GM18511 (cell line): Measurements from ENCODE around the gene HRAS.
A peak's percentile ranks its signal among the peaks of the same experiment; 100 is the strongest.
"Not testable (repeated sequence)": the region's sequence is repeated elsewhere in the genome, so short reads cannot be mapped to it uniquely, and the experiment has no call there.

ENCODE experiments used
- ATAC-seq: cut with Tn5 transposase; IDR thresholded peaks from one replicate; pipeline ENCODE4 v1.9.1; 2021; ENCODE audit warnings: mild to moderate bottlenecking, moderate library complexity; ENCODE audit not compliant: unreplicated experiment

HRAS gene

GRCh38 chr11:535519-536454, at the start of gene HRAS:
Gene HRAS, minus strand, starts transcription at chr11:535576.
- peak; percentile 74 for ATAC-seq

DNA sequence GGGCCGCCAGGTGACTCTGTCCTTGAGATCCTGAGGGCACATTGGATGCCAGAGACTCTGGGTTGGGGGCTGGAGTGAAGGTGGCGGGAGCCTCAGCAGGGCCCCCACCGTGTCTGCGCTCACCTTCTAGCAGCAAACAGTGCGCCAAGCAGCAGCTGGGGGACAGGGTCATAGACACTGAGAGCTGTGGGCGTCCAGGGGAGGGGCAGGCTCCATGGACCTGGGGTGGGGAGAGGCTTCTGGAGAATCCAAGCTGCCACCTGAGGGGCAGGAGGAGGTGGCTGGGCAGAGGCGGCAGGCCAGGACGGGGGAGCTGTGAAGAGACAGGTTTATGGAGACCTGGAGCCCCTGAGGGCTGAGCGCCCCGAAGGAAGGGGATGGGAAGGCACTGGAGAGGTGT, 48.9 kb upstream of the HRAS start:
- ATAC-seq = no peak

- no peak for ATAC-seq
Measured at GRCh38 chr11:581752-582151, 46.4 kb upstream of the HRAS start.

- no peak for ATAC-seq
Measured at GRCh38 chr11:581342-581741, 46.0 kb upstream of the HRAS start.

DNA sequence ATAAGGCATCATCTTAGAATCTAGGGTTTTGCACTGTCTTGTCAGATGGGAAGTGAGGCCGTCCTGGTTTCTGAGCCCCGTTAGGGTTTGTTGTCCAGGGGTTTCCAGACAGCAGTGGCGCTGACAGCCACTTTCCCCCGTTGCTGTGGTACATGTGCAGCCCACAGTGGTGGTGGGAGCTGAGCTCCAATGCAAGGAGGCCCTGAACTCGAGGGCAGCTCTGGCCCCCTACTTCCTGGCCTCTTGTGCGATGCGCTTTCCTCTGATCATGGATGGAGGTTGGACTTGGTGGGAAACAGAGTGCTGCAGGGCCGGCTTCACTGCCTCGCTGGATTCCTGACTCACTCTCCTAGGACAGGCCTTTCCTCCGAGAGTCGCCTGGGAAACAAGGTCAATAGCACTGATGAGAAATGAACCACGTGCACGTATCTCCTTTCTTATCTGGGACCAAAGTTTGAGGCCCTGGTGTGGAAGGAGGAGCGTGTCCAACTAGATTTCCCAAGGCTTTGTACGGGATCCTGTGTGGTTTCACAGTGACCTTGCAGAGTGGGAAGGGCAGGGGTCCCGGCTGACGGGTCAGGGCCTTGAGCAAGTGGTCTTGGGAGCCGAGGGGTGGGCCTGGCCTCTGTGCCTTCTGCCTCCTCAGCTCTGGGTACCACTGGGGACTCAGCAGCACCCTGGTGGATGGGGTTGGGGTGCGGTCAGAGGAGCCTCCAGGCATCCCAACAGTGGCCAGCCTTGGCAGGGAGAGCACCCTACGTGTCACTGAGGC, 44.6 kb upstream of the HRAS start:
- no peak for ATAC-seq

DNA sequence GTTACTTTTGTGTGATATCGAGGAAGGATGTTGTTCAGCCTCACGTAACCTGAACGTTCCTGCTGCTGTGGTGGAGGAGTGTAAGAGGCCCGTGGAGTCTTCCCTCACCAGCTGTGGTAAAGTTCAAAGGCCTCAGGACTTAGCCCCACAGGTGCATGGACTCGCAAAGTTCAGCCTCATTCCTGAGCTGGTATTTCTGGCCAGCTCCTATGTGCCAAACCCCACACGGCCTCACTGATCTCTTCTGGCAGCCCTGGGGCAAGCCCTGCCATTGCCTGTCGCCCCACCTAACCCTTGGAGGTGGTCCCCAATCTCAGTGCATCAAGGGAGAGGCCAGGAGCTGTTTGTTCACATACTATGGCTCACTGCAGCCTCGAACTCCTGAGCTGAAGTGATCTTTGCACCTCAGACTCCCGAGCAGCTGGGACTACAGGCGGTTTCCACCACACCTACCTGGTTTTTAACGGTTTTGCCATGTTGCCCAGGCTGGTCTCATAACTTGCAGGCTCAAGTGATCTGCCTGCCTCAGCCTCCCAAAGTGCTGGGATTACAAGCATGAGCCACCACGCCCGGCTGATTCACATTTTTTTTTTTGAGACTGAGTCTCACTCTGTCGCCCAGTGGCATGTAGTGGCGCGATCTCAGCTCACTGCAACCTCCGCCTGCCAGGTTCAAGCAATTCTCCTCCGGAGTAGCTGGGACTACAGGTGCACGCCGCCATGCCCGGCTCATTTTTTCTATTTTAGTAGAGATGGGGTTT, 43.1 kb upstream of the HRAS start:
- ATAC-seq = no peak

GRCh38 chr11:577611-577894, 42.2 kb upstream of the HRAS start:
- no peak for ATAC-seq

DNA sequence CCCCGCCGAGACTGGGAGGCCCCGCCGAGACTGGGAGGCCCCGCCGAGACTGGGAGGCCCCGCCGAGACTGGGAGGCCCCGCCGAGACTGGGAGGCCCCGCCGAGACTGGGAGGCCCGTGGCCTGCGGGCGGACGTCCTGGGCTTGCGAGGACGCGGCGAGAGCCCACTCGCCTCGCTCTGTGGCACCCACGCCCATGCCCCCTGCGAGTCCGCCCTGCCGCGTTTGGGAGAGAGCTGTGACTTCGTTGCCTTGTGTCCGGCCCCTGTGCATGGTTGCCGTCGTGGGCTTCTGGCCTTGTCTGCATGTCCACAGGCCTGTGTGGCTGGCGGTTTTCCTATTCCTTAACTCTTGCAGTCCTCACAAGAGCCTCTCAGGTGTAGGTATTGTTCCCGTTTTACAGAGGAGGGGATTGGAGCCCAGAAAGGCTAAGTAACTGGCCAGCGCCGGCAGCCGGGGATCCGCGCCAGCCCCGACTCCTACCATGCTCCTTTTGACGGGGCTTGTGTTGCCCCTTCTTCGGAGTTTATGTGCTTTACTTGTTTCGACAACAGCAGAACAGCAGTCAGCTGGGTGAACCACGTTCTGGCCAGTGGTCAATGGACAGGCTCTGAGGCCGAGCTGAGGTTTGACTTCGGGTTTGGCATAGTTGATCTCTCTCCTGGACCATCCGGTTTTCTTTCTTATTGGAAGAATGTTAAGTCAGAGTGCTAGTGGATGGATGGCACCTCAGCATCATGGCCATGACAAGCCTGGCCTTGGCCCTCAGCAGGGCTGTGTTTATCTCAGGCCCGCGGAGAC, 41.6 kb upstream of the HRAS start:
- ATAC-seq = no peak

GRCh38 chr11:575996-576768, 40.8 kb upstream of the HRAS start, which contains the start of gene PHRF1:
Gene PHRF1, plus strand, starts transcription at chr11:576470. Its CDS starts 5,043 bp downstream, at chr11:581513.
- ATAC-seq = peak; percentile 85

- ATAC-seq = peak; percentile 51
Measured at GRCh38 chr11:575313-575995, 40.1 kb upstream of the HRAS start.

- peak; percentile 14 for ATAC-seq
Measured at GRCh38 chr11:574632-575312, 39.4 kb upstream of the HRAS start.

DNA sequence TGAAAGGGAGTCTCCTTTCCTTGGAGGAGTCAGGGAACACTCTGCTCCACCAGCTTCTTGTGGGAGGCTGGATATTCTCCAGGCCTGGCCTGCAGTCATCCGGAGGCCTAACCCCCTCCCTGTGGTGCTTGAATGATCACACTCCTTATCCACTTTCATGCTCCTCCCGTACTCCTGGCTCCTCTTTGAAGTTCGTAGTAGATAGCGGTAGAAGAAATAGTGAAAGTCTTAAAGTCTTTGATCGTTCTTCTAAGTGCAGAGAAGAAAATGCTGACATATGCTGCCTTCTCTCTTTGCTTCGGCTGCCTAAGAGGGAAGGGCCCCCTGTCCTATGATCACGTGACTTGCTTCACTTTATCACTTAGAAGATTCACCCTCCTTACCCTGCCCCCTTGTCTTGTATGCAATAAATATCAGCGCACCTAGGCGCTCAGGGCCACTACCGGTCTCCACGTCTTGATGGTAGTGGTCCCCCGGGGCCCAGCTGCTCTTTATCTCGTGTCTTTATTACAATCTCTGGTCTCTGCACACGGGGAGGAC, 38.7 kb upstream of the HRAS start:
- not testable (repeated sequence) for ATAC-seq

GRCh38 chr11:573146-573759, 37.9 kb upstream of the HRAS start:
- no peak for ATAC-seq

- no peak for ATAC-seq
Measured at GRCh38 chr11:571802-572185, 36.4 kb upstream of the HRAS start.

DNA sequence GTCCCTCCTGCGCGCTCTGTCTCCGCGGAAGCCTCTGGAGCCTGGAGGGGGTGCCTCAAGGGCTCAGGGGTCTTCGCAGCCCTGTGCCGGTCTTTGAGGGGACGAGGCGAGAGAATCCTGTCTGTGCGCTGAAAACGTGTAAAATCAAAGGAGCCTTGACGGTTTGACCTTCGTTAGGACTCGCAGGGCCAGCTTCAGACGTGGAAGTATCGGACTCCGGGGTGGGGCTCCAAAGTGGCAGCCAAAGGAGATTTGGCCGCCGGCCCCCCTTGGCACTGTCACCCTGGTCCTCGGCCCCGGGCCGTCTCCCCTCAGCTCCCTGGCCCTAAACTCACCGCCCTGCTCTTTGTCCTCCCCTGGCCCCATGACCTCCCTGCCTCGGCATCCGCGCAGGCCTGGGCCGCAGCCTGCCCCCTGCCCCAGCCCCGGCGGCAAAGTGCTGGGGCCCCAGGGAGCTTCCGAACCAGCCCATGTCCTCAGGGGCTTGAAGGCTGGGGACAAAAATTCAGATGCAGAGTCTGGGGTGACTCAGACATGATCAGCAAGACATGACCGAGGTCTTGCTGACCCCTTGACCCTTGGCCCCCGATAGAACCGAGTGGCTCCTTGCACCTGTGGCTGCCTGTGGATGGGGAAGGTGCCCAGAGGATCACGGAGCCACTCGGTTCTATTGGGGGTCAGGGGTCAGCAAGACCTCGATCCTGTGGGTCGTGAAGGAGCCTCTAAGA, 33.9 kb upstream of the HRAS start:
- ATAC-seq = no peak

- ATAC-seq = peak; percentile 88
Measured at GRCh38 chr11:568306-569157, 33.2 kb upstream of the HRAS start.
